Mesenchymal stem cell (in vitro differentiated cells and primary cell): ENCODE data around the gene RBKS.
A peak's percentile ranks its signal among the peaks of the same experiment; 100 is the strongest.

Experiments used
- DNase-seq: peaks from one replicate; pipeline ENCODE4 v3.0.0-alpha.2; 2013
- H2AFZ ChIP-seq: one replicate; pipeline ENCODE4 v1.6.1; 2013; ENCODE audit warnings: low read depth, mild to moderate bottlenecking, control low read depth, inconsistent platforms, low read length, moderate library complexity
- H2AK5ac ChIP-seq: 2 replicates; pipeline ENCODE4 v1.6.1; 2013; ENCODE audit warnings: low read length, moderate library complexity, mild to moderate bottlenecking, inconsistent platforms; ENCODE audit not compliant: severe bottlenecking
- H2BK120ac ChIP-seq: one replicate; pipeline ENCODE4 v1.6.1; 2013; ENCODE audit warnings: low read depth, mild to moderate bottlenecking, inconsistent platforms, low read length, moderate library complexity
- H2BK12ac ChIP-seq, 2 experiments: one replicate each; pipeline ENCODE4 v1.6.1; 2013; ENCODE audit warnings: inconsistent platforms in 2 of 2, low read length in 2 of 2, mild to moderate bottlenecking in 2 of 2, moderate library complexity in 2 of 2, control low read depth in 1 of 2
- H2BK15ac ChIP-seq: one replicate; pipeline ENCODE4 v1.6.1; 2013; ENCODE audit warnings: mild to moderate bottlenecking, low read depth, inconsistent platforms; ENCODE audit not compliant: poor library complexity, severe bottlenecking
- H2BK5ac ChIP-seq: 2 replicates; pipeline ENCODE4 v1.6.1; 2013; ENCODE audit warnings: low read depth, mild to moderate bottlenecking, low read length, control low read depth, inconsistent platforms; ENCODE audit not compliant: poor library complexity, severe bottlenecking
- H3K14ac ChIP-seq, 2 experiments: one replicate each; pipeline ENCODE4 v1.6.1; 2013; ENCODE audit warnings: inconsistent platforms in 2 of 2, low read length in 2 of 2, control low read depth in 1 of 2, mild to moderate bottlenecking in 1 of 2, moderate library complexity in 1 of 2
- H3K18ac ChIP-seq, 2 experiments: one replicate each; pipeline ENCODE4 v1.6.1; 2013; ENCODE audit warnings: inconsistent platforms in 2 of 2, low read length in 2 of 2, control low read depth in 1 of 2, low read depth in 1 of 2, mild to moderate bottlenecking in 1 of 2
- H3K23ac ChIP-seq, 2 experiments: one replicate each; pipeline ENCODE4 v1.6.1; 2013; ENCODE audit warnings: inconsistent platforms in 2 of 2, low read length in 2 of 2, mild to moderate bottlenecking in 2 of 2, moderate library complexity in 2 of 2, control low read depth in 1 of 2
- H3K27ac ChIP-seq: 2 replicates; pipeline ENCODE4 v1.5.1; 2013; ENCODE audit warnings: mild to moderate bottlenecking, moderate library complexity, low read length, control low read depth, inconsistent platforms; ENCODE audit not compliant: poor library complexity, severe bottlenecking
- H3K27me3 ChIP-seq, 2 experiments: 2 replicates each; pipeline versions ENCODE4 v1.6.1 to v1.7.0; 2013; ENCODE audit warnings: low read length in 2 of 2, mild to moderate bottlenecking in 2 of 2, moderate library complexity in 2 of 2, control low read depth in 1 of 2, inconsistent platforms in 1 of 2; ENCODE audit not compliant: control insufficient read depth in 1 of 2, insufficient read depth in 1 of 2
- H3K36me3 ChIP-seq, 2 experiments: 2 replicates each; pipeline versions ENCODE4 v1.6.1 to v1.7.0; 2013; ENCODE audit warnings: low read length in 2 of 2, control low read depth in 1 of 2, inconsistent platforms in 1 of 2, low read depth in 1 of 2, mild to moderate bottlenecking in 1 of 2; ENCODE audit not compliant: insufficient read depth in 2 of 2, control insufficient read depth in 1 of 2
- H3K4ac ChIP-seq, 2 experiments: one replicate each; pipeline ENCODE4 v1.6.1; 2013; ENCODE audit warnings: inconsistent platforms in 2 of 2, low read length in 2 of 2, mild to moderate bottlenecking in 2 of 2, moderate library complexity in 2 of 2, control low read depth in 1 of 2, low read depth in 1 of 2
- H3K4me1 ChIP-seq: 2 replicates; pipeline ENCODE4 v1.6.1; 2013; ENCODE audit warnings: low read depth, low read length, control low read depth; ENCODE audit not compliant: control insufficient read depth, insufficient read depth
- H3K4me2 ChIP-seq: 2 replicates; pipeline ENCODE4 v1.6.1; 2013; ENCODE audit warnings: low read length, mild to moderate bottlenecking, inconsistent platforms; ENCODE audit not compliant: poor library complexity, severe bottlenecking
- H3K4me3 ChIP-seq, 2 experiments: 2 replicates each; pipeline versions ENCODE4 v1.5.1 to v1.7.0; 2013; ENCODE audit warnings: low read length in 2 of 2, mild to moderate bottlenecking in 2 of 2, control low read depth in 1 of 2, low read depth in 1 of 2; ENCODE audit not compliant: insufficient read depth in 1 of 2
- H3K79me1 ChIP-seq: replicated peaks from 2 replicates; pipeline ENCODE4 v1.6.1; 2013; ENCODE audit warnings: mild to moderate bottlenecking, control low read depth, low read length, inconsistent platforms; ENCODE audit not compliant: poor library complexity, severe bottlenecking
- H3K9ac ChIP-seq: 2 replicates; pipeline ENCODE4 v1.7.0; 2013; ENCODE audit warnings: mild to moderate bottlenecking, low read length, moderate library complexity
- H3K9me3 ChIP-seq: 2 replicates; pipeline ENCODE4 v1.7.0; 2013; ENCODE audit warnings: mild to moderate bottlenecking, low read length; ENCODE audit not compliant: control insufficient read depth
- H4K8ac ChIP-seq: one replicate; pipeline ENCODE4 v1.6.1; 2013; ENCODE audit warnings: inconsistent platforms, mild to moderate bottlenecking, low read length, moderate library complexity
- H4K91ac ChIP-seq: one replicate; pipeline ENCODE4 v1.6.1; 2013; ENCODE audit warnings: mild to moderate bottlenecking, low read length, inconsistent platforms
- whole genome bisulfite sequencing: methylation state at CpG from one replicate; pipeline ENCODE4 v1.1.7; 2013; ENCODE audit warnings: mixed read lengths; 5-methylcytosine and 5-hydroxymethylcytosine counted together

Gene RBKS

GRCh38 chr2:27815860-27816438, 74.2 kb downstream of the RBKS start:
- 97% methylated on average over 4 of the region's 4 CpGs for WGBS
- Histone ChIP-seq H3K79me1 (no peaks in the 10 kb centered on the region), H3K27ac (no peak overlapping the region), H4K91ac (no peak overlapping the region), H2BK15ac (no peak overlapping the region), H3K23ac (no peak overlapping the region), H3K4me3 (no peak overlapping the region), H2BK12ac (no peak overlapping the region), H2BK5ac (no peak overlapping the region), H4K8ac (no peak overlapping the region), H2AFZ (no peak overlapping the region), H3K4ac (no peak overlapping the region), H2AK5ac (no peak overlapping the region), H3K9me3 (no peaks in the 10 kb centered on the region), H3K14ac (no peak overlapping the region), H3K4me1 (peaks cover 1% of the 10 kb centered on the region), H3K18ac (no peak overlapping the region), H3K9ac (no peak overlapping the region), H3K27me3 (no peaks in the 10 kb centered on the region), H3K36me3 (peaks cover 0 to 2% of the 10 kb centered on the region in 2 experiments), H2BK120ac (no peak overlapping the region), H3K4me2 (no peak overlapping the region)
- DNase-seq, result no peak

DNA sequence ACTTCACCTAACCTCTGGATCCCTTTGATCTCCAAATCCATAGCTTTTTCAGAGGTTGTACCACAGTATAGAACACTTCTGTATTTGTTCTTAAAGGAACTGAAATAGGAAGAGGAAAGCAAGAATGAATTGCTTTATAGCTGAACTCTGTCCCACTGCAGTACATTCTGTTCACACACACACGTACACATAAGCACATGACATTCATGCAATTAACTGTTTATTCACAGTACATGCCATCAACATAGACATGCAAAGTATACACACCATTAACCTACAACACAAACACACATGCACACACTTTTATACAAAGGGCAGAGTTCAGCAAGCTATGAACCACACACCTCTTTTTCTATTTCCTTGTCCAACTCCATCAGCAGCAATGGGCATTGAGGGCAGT, 75.4 kb downstream of the RBKS start:
- no peaks in the 10 kb centered on the region for H3K9me3 ChIP-seq
- H3K18ac ChIP-seq, result no peak overlapping the region
- no peak for DNase-seq
- H2BK5ac ChIP-seq, result no peak overlapping the region
- no peak overlapping the region for H3K4ac ChIP-seq
- 63% methylated on average over 1 of the region's 1 CpG for WGBS
- no peak overlapping the region for H3K27ac ChIP-seq
- no peak overlapping the region for H3K23ac ChIP-seq
- no peak overlapping the region for H3K9ac ChIP-seq
- no peak overlapping the region for H2AK5ac ChIP-seq
- no peak overlapping the region for H2BK120ac ChIP-seq
- peaks cover 3% of the 10 kb centered on the region for H3K4me1 ChIP-seq
- no peaks in the 10 kb centered on the region for H3K79me1 ChIP-seq
- H3K4me2 ChIP-seq, result no peak overlapping the region
- H2BK15ac ChIP-seq, result no peak overlapping the region
- H3K14ac ChIP-seq, result no peak overlapping the region
- H2AFZ ChIP-seq, result no peak overlapping the region
- no peak overlapping the region for H2BK12ac ChIP-seq
- H4K8ac ChIP-seq, result no peak overlapping the region
- H3K27me3 ChIP-seq, result no peaks in the 10 kb centered on the region
- no peak overlapping the region for H4K91ac ChIP-seq
- no peak overlapping the region for H3K4me3 ChIP-seq
- peaks cover 0 to 2% of the 10 kb centered on the region in 2 experiments for H3K36me3 ChIP-seq

GRCh38 chr2:27811768-27812167, 78.4 kb downstream of the RBKS start:
- H2BK5ac ChIP-seq, result no peak overlapping the region
- no peak overlapping the region for H2BK120ac ChIP-seq
- no peaks in the 10 kb centered on the region for H3K27me3 ChIP-seq
- H3K4me2 ChIP-seq, result no peak overlapping the region
- H3K79me1 ChIP-seq, result no peaks in the 10 kb centered on the region
- no peaks in the 10 kb centered on the region for H3K9me3 ChIP-seq
- no peaks in the 10 kb centered on the region for H3K36me3 ChIP-seq
- H4K91ac ChIP-seq, result no peak overlapping the region
- 100% methylated on average over 1 of the region's 1 CpG for WGBS
- H3K4me3 ChIP-seq, result no peak overlapping the region
- H2AK5ac ChIP-seq, result no peak overlapping the region
- no peak for DNase-seq
- peaks cover 6% of the 10 kb centered on the region for H3K4me1 ChIP-seq
- no peak overlapping the region for H3K4ac ChIP-seq
- no peak overlapping the region for H3K18ac ChIP-seq
- H2AFZ ChIP-seq, result no peak overlapping the region
- H4K8ac ChIP-seq, result no peak overlapping the region
- H3K23ac ChIP-seq, result no peak overlapping the region
- H2BK12ac ChIP-seq, result no peak overlapping the region
- no peak overlapping the region for H2BK15ac ChIP-seq
- H3K27ac ChIP-seq, result no peak overlapping the region
- H3K14ac ChIP-seq, result no peak overlapping the region
- H3K9ac ChIP-seq, result no peak overlapping the region

DNA sequence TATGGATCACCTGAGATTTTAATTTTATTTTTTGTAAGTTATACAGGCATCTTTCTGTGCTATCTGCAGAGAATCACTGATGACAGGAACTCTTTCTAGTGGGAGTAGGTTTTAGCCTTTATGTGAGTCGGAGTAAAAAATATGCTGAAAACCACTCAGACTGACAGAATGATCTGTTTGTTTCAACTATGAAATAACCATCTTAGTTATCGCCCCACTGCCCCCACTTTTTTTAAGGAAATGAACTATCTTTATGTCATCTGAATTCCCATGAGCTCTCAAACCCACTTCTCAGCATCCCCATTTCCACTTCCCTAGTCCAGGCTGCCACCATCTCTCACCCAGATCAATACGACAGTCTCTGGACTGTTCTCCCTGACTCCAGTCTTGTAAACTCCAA, 79.7 kb downstream of the RBKS start:
- Histone ChIP-seq H3K14ac (no peak overlapping the region), H3K36me3 (no peaks in the 10 kb centered on the region), H3K79me1 (no peaks in the 10 kb centered on the region), H2AFZ (no peak overlapping the region), H3K9me3 (no peaks in the 10 kb centered on the region), H3K4ac (no peak overlapping the region), H3K18ac (no peak overlapping the region), H3K4me1 (peaks cover 6% of the 10 kb centered on the region), H3K4me2 (no peak overlapping the region), H3K9ac (no peak overlapping the region), H4K91ac (no peak overlapping the region), H2AK5ac (no peak overlapping the region), H2BK15ac (no peak overlapping the region), H3K27me3 (no peaks in the 10 kb centered on the region), H2BK5ac (no peak overlapping the region), H3K4me3 (no peak overlapping the region), H2BK120ac (no peak overlapping the region), H4K8ac (no peak overlapping the region), H3K23ac (no peak overlapping the region), H3K27ac (peak overlapping the region; percentile 88), H2BK12ac (no peak overlapping the region)
- no peak for DNase-seq
- WGBS, result 64% methylated on average over 3 of the region's 3 CpGs
